GM21526 (cell line): ENCODE measurements around the gene GPR183.

ENCODE experiments used
- ATAC-seq: cut with Tn5 transposase; IDR thresholded peaks from one replicate; pipeline ENCODE4 v1.9.1; 2021; ENCODE audit warnings: moderate library complexity; ENCODE audit not compliant: unreplicated experiment, low FRiP score

The GPR183 gene

GRCh38 chr13:99297331-99297730 is 9.9 kb downstream of the GPR183 start:
- no peak for ATAC-seq

- ATAC-seq = peak; percentile 37
Measured at GRCh38 chr13:99296398-99296797, 10.8 kb downstream of the GPR183 start.

- no peak for ATAC-seq
Measured at GRCh38 chr13:99295488-99296252, 11.5 kb downstream of the GPR183 start.

- no peak for ATAC-seq
Measured at GRCh38 chr13:99294958-99295357, 12.2 kb downstream of the GPR183 start.

- no peak for ATAC-seq
Measured at GRCh38 chr13:99294198-99294597, 13.0 kb downstream of the GPR183 start.

- no peak for ATAC-seq
Measured at GRCh38 chr13:99293178-99293577, 14.0 kb downstream of the GPR183 start.

GRCh38 chr13:99290894-99291293 is 16.3 kb downstream of the GPR183 start:
- no peak for ATAC-seq

GRCh38 chr13:99289674-99290337 is 17.4 kb downstream of the GPR183 start:
- no peak for ATAC-seq

- ATAC-seq = no peak
Measured at GRCh38 chr13:99289271-99289670, 17.9 kb downstream of the GPR183 start.

GRCh38 chr13:99288089-99288488 is 19.1 kb downstream of the GPR183 start:
- peak; percentile 84 for ATAC-seq

- no peak for ATAC-seq
Measured at GRCh38 chr13:99287551-99287950, 19.6 kb downstream of the GPR183 start.

GRCh38 chr13:99285432-99286182 is 21.6 kb downstream of the GPR183 start:
- ATAC-seq = no peak

- peak; percentile 57 for ATAC-seq
Measured at GRCh38 chr13:99282264-99283231, 24.7 kb downstream of the GPR183 start.

- peak; percentile 73 for ATAC-seq
Measured at GRCh38 chr13:99281811-99282263, 25.4 kb downstream of the GPR183 start.

GRCh38 chr13:99280166-99280565 is 27.0 kb downstream of the GPR183 start:
- ATAC-seq = no peak

- ATAC-seq = no peak
Measured at GRCh38 chr13:99279637-99280036, 27.6 kb downstream of the GPR183 start.

GRCh38 chr13:99278843-99279242 is 28.4 kb downstream of the GPR183 start:
- no peak for ATAC-seq

- ATAC-seq = no peak
Measured at GRCh38 chr13:99278200-99278599, 29.0 kb downstream of the GPR183 start.

GRCh38 chr13:99277629-99278028 is 29.6 kb downstream of the GPR183 start:
- ATAC-seq = no peak

- no peak for ATAC-seq
Measured at GRCh38 chr13:99276706-99277105, 30.5 kb downstream of the GPR183 start.
